Mucosa of descending colon (tissue), 3 donors: ENCODE results near the gene HSD3B2. TPM values are rescaled to one million over a fixed set of nuclear protein-coding genes. Genes with fewer than 3 reads are reported as not detected.

Experiments used
- ATAC-seq: fragments of 200-7000 bp; cut with Tn5 transposase; one replicate; pipeline ENCODE4 v1.9.1; 2020; ENCODE audit warnings: mild to moderate bottlenecking, moderate library complexity
- DNase-seq, 3 donors: peaks; one replicate each; pipeline ENCODE4 v3.0.0-alpha.2; 2020
- H3K36me3 ChIP-seq: fragments of 200-600 bp; one replicate; pipeline ENCODE4 v1.8.0; 2021; ENCODE audit warnings: low read depth, mild to moderate bottlenecking
- H3K4me1 ChIP-seq: fragments of 200-600 bp; one replicate; pipeline ENCODE4 v1.8.0; 2021; ENCODE audit warnings: low read depth, mild to moderate bottlenecking
- H3K4me3 ChIP-seq: fragments of 200-600 bp; one replicate; pipeline ENCODE4 v1.8.0; 2021; ENCODE audit warnings: mild to moderate bottlenecking
- H3K9me3 ChIP-seq: fragments of 200-600 bp; one replicate; pipeline ENCODE4 v1.8.0; 2021; ENCODE audit warnings: mild to moderate bottlenecking
- CTCF ChIP-seq: fragments of 200-600 bp; IDR thresholded peaks from one replicate; pipeline ENCODE4 v1.8.0; 2022; ENCODE audit warnings: antibody characterized with exemption, mild to moderate bottlenecking
- intact Hi-C, 2 donors: fragments of 100-400 bp; cut with DNase I in 1 of 2; cut with micrococcal nuclease in 1 of 2; formaldehyde crosslinking; loops; one replicate each; pipeline versions ENCODE4 v1.11.0 to v1.11.1; 2022; cut with DNase I, micrococcal nuclease
- total RNA-seq, 3 donors: library from RNA; stranded (reverse); fragmentation: NEBNext Ultra II Directional in 2 of 3; extraction: Animal tissue kit (Norgen Biotek cat#: 25700) in 2 of 3; gene quantifications; one replicate each; pipeline versions ENCODE4 v1.2.1 to v1.2.4, GENCODE V29; 2021 to 2023
- donor health status: DM: no; HTN: no; CAD: no; lungs with moderate emphysema.
- donor health status: DM: no; HTN: no; CAD: no.
- donor health status: DM: no; HTN: yes; CAD: no.

Gene HSD3B2
- total RNA-seq, 3 donors from 2014 or later: 2.3 to 14.7 (median 4.1) TPM

GRCh38 chr1:119447344-119448126, 32.6 kb downstream of the HSD3B2 start:
- ATAC-seq (no peak), DNase-seq (no peak)
- no peak for TF ChIP-seq CTCF
- Histone ChIP-seq H3K4me3 (no peak overlapping the region), H3K4me1 (no peaks in the 10 kb centered on the region), H3K36me3 (no peaks in the 10 kb centered on the region), H3K9me3 (no peaks in the 10 kb centered on the region)
- intact Hi-C loops: no loop called here

GRCh38 chr1:119448127-119448511, 33.2 kb downstream of the HSD3B2 start:
- no peak overlapping the region for H3K4me3 ChIP-seq
- no peaks in the 10 kb centered on the region for H3K36me3 ChIP-seq
- intact Hi-C loops: no loop called here
- no peaks in the 10 kb centered on the region for H3K4me1 ChIP-seq
- no peak for TF ChIP-seq CTCF
- DNase-seq (no peak), ATAC-seq (no peak)
- H3K9me3 ChIP-seq: no peaks in the 10 kb centered on the region

GRCh38 chr1:119449971-119450370, 35.0 kb downstream of the HSD3B2 start:
- ATAC-seq: peak; percentile 44
- intact Hi-C loops: no loop called here
- Histone ChIP-seq H3K9me3 (no peaks in the 10 kb centered on the region), H3K4me3 (no peak overlapping the region), H3K4me1 (no peaks in the 10 kb centered on the region), H3K36me3 (no peaks in the 10 kb centered on the region)
- no peak for DNase-seq
- no peak for TF ChIP-seq CTCF

GRCh38 chr1:119451158-119451557, 36.2 kb downstream of the HSD3B2 start:
- no peaks in the 10 kb centered on the region for H3K9me3 ChIP-seq
- no peak overlapping the region for H3K4me3 ChIP-seq
- no peak for TF ChIP-seq CTCF
- no peak for DNase-seq
- no peak for ATAC-seq
- H3K36me3 ChIP-seq: no peaks in the 10 kb centered on the region
- no peaks in the 10 kb centered on the region for H3K4me1 ChIP-seq
- intact Hi-C loops: no loop called here

- Histone ChIP-seq H3K4me1 (no peaks in the 10 kb centered on the region), H3K9me3 (no peaks in the 10 kb centered on the region), H3K36me3 (no peaks in the 10 kb centered on the region), H3K4me3 (no peak overlapping the region)
- DNase-seq (no peak), ATAC-seq (no peak)
- intact Hi-C loops: no loop called here
- no peak for TF ChIP-seq CTCF
Measured at GRCh38 chr1:119452091-119452490, 37.1 kb downstream of the HSD3B2 start.

GRCh38 chr1:119453021-119453420, 38.1 kb downstream of the HSD3B2 start:
- intact Hi-C loops: no loop called here
- ATAC-seq: no peak

More at GRCh38 chr1:119453021-119453420, 38.1 kb downstream of the HSD3B2 start:
- Histone ChIP-seq H3K9me3 (no peaks in the 10 kb centered on the region), H3K4me1 (no peaks in the 10 kb centered on the region), H3K36me3 (no peaks in the 10 kb centered on the region), H3K4me3 (no peak overlapping the region)
- no peak for TF ChIP-seq CTCF
- DNase-seq: no peak
